Measurements from ENCODE around the gene RAPSN.
A peak's percentile ranks its signal among the peaks of the same experiment; 100 is the strongest.

DNA sequence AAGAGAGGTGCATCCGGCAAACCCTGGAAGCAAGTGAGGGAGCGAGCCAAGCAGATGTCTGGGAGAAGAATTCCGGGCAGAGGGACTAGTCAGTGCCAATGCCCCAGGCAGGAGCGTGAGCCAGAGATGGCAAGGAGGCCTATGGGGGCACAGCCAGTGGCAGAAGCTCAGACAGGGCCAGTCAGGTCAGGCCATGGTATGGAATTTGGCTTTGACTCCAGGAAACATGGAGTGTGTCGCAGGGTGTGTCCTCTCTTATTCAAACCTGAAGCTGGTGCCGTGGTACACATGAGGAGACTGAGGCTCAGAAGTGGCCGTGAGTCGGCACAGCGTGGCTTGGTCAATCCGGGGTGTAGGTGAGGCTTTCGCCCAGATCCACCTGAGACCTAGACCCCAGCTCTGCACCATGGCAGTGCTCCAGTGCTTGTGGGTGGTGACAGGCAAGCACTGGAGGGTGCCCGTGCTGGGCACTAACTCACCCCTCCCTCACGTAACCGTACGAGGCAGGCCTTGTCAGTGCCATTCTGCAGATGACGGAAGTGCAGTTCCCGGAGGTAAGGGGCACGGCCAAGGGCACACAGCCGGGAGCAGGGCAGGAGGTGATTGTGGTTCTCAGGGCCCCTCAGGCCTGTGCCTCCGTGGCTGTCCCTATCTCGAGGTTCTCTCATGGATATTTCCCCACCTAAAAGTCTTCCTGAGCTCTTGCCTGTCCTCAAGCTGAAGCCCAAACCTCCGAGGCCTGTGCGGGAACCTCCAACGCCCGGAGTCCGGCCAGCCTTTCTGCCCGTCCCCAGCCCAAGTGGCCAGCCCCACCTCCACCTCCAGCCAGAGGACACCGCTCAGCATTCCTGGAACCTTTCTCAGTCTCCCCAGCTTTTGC is 60.0 kb downstream of the RAPSN start:
- TF ChIP-seq, protein P1, sequence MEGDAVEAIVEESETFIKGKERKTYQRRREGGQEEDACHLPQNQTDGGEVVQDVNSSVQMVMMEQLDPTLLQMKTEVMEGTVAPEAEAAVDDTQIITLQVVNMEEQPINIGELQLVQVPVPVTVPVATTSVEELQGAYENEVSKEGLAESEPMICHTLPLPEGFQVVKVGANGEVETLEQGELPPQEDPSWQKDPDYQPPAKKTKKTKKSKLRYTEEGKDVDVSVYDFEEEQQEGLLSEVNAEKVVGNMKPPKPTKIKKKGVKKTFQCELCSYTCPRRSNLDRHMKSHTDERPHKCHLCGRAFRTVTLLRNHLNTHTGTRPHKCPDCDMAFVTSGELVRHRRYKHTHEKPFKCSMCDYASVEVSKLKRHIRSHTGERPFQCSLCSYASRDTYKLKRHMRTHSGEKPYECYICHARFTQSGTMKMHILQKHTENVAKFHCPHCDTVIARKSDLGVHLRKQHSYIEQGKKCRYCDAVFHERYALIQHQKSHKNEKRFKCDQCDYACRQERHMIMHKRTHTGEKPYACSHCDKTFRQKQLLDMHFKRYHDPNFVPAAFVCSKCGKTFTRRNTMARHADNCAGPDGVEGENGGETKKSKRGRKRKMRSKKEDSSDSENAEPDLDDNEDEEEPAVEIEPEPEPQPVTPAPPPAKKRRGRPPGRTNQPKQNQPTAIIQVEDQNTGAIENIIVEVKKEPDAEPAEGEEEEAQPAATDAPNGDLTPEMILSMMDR (IDR thresholded peaks at IDR 0.05), result no peak
- TF ChIP-seq EP300 (IDR thresholded peaks at IDR 0.05) (no peak), POLR2AphosphoS5 (IDR thresholded peaks at IDR 0.05) (peak in 1 of 2 donors; percentile 36)

Measured in upper lobe of left lung (tissue), 4 donors.